Measurements from ENCODE around the gene MT1M. TPM values are rescaled to one million over a fixed set of nuclear protein-coding genes. Genes with fewer than 3 reads are reported as not detected.
A peak's percentile ranks its signal among the peaks of the same experiment; 100 is the strongest.

Gene MT1M
- total and polyA plus RNA-seq, 10 of the 15 experiments (the other 5 are each of a cell fraction or from before 2014, with no cell fraction given): not detected

GRCh38 chr16:56625140-56625942, 7.1 kb upstream of the MT1M start, which contains the start of gene MT1E:
Gene MT1E (plus strand): TSS chr16:56625781. CDS start chr16:56625852, 71 bp downstream.
- no peak for FAIRE-seq
- Histone ChIP-seq H3K36me3 (ENCODE audit: control insufficient read depth in 2 of 2, insufficient read depth in 2 of 2, low read length in 1 of 2) (no peaks in the 10 kb centered on the region), H3K9me3 (replicated peaks; ENCODE audit: control insufficient read depth, insufficient read depth, low read length) (no peaks in the 10 kb centered on the region), H3K4me2 (ENCODE audit: control insufficient read depth, insufficient read depth) (peak within 1 kb of the TSS; percentile 40), H3K4me1 (ENCODE audit: control insufficient read depth, insufficient read depth, low read length) (peaks cover 14% of the 10 kb centered on the region), H3K4me3 (peak within 1 kb of the TSS; percentile 44; the same call in 1 of the 2 replicates), H3K9ac (ENCODE audit: control insufficient read depth, insufficient read depth, low read length) (peak within 1 kb of the TSS; percentile 56; the same call in 1 of the 2 replicates), H3K27me3 (replicated peaks in 1 of 2; ENCODE audit: control insufficient read depth in 2 of 2, insufficient read depth in 2 of 2, low read length in 1 of 2) (no peaks in the 10 kb centered on the region; a peak in 2 of 4 replicates), H3K27ac (ENCODE audit: control insufficient read depth, insufficient read depth) (no peak within 1 kb of the TSS), H2AFZ (ENCODE audit: control insufficient read depth, low read depth, low read length) (peak within 1 kb of the TSS; percentile 87), H4K20me1 (ENCODE audit: control insufficient read depth, insufficient read depth) (no peaks in the 10 kb centered on the region), H3K79me2 (ENCODE audit: control insufficient read depth, insufficient read depth, low read length) (no peaks in the 10 kb centered on the region)
- peak; percentile 85 for ATAC-seq
- intact Hi-C loops (cut with micrococcal nuclease; ENCODE audit: unreplicated experiment): no loop called here
- SMC1A ChIA-PET (ENCODE audit: uncharacterized antibody, unreplicated experiment): interaction anchor here (0.9 kb wide), 1 partner anchor 71 kb away, joined by 3 read pairs; no protein-coding TSS in a partner anchor
- 7% methylated on average over 53 of the region's 62 CpGs for WGBS (ENCODE audit: insufficient coverage, insufficient replicate concordance, low lambda C conversion rate, missing lambda C conversion rate)
- RAD21 ChIA-PET (ENCODE audit: unreplicated experiment): interaction anchor here (0.6 to 1.3 kb wide), 3 partner anchors 14 to 65 kb away, joined by 3 to 5 read pairs (median 4); partner anchors contain the start of gene MT2A
- no peak for DNase-seq (ENCODE audit: low read depth, low spot score)
- in situ Hi-C loops (cut with MboI): no loop called here
- no TSS peak for BruUV-seq (replicated peaks)
- CTCF ChIA-PET: interaction anchor here (0.7 to 1.0 kb wide), 2 partner anchors 17 to 25 kb away, joined by 3 read pairs; partner anchors contain the start of gene MT2A
- POLR2A ChIA-PET: interaction anchor here (0.6 to 1.5 kb wide), 4 partner anchors 15 to 75 kb away, joined by 3 to 4 read pairs (median 3); partner anchors contain the start of gene MT2A
- peak; percentile 22; the same call in 1 of the 3 replicates for TF ChIP-seq POU2F2 (IDR thresholded peaks at IDR 0.05; ENCODE audit: borderline replicate concordance, low read depth, low read length)
- no peak for TF ChIP-seq BACH1 (IDR thresholded peaks at IDR 0.05; ENCODE audit: borderline replicate concordance)
- TF ChIP-seq LARP7 (IDR thresholded peaks at IDR 0.05): peak; percentile 100
- TF ChIP-seq ZNF592 (IDR thresholded peaks at IDR 0.05): no peak
- TF ChIP-seq ZBED1 (IDR thresholded peaks at IDR 0.05; ENCODE audit: borderline replicate concordance): no peak
- no peak for TF ChIP-seq HCFC1 (IDR thresholded peaks at IDR 0.05; ENCODE audit: low read length)
- TF ChIP-seq POLR2AphosphoS5 (IDR thresholded peaks at IDR 0.05; ENCODE audit: low read length): peak; percentile 87
- TF ChIP-seq RB1 (IDR thresholded peaks at IDR 0.05; ENCODE audit: borderline replicate concordance): no peak
- 0 out of 4 replicates have a peak, but pooled peaks have one; percentile 12 to 13 for TF ChIP-seq IKZF2 (IDR thresholded peaks at IDR 0.05)
- no peak for TF ChIP-seq CBX3 (IDR thresholded peaks at IDR 0.05; ENCODE audit: borderline replicate concordance, low read depth)
- TF ChIP-seq, protein P1, sequence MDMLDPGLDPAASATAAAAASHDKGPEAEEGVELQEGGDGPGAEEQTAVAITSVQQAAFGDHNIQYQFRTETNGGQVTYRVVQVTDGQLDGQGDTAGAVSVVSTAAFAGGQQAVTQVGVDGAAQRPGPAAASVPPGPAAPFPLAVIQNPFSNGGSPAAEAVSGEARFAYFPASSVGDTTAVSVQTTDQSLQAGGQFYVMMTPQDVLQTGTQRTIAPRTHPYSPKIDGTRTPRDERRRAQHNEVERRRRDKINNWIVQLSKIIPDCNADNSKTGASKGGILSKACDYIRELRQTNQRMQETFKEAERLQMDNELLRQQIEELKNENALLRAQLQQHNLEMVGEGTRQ (IDR thresholded peaks at IDR 0.05; ENCODE audit: borderline replicate concordance, low read depth, low read length): no peak
- TF ChIP-seq SUZ12 (IDR thresholded peaks at IDR 0.05; ENCODE audit: unreplicated experiment): no peak
- TF ChIP-seq STAT3 (IDR thresholded peaks at IDR 0.05; ENCODE audit: low read depth, low read length): no peak
- no peak for TF ChIP-seq TCF7 (IDR thresholded peaks at IDR 0.05; ENCODE audit: borderline replicate concordance)
- TF ChIP-seq TCF12 (IDR thresholded peaks at IDR 0.05; ENCODE audit: low read depth, low read length): peak; percentile 39; the same call in 1 of the 2 replicates
- TF ChIP-seq SMAD1 (IDR thresholded peaks at IDR 0.05; ENCODE audit: low read depth, partially characterized antibody): no peak
